HEK293 (cell line): ENCODE measurements around the gene PIM2.

Experiments
- FEZF1 ChIP-seq: fragments of 450-650 bp; formaldehyde crosslinking; IDR thresholded peaks from 2 replicates; pipeline ENCODE4 v1.5.1; 2016; ENCODE audit warnings: missing biosample characterization, missing genetic modification characterization
- GLIS1 ChIP-seq: fragments of 450-650 bp; formaldehyde crosslinking; IDR thresholded peaks from 2 replicates; pipeline ENCODE4 v1.5.1; 2016; ENCODE audit warnings: missing biosample characterization, missing genetic modification characterization
- KLF1 ChIP-seq: fragments of 450-650 bp; formaldehyde crosslinking; IDR thresholded peaks from 2 replicates; pipeline ENCODE4 v1.5.1; 2016; ENCODE audit warnings: missing biosample characterization, missing genetic modification characterization
- MYNN ChIP-seq: fragments of 450-650 bp; formaldehyde crosslinking; IDR thresholded peaks from 2 replicates; pipeline ENCODE4 v1.5.1; 2016; ENCODE audit warnings: missing biosample characterization, missing genetic modification characterization, borderline replicate concordance
- OVOL3 ChIP-seq: fragments of 450-650 bp; formaldehyde crosslinking; IDR thresholded peaks from 2 replicates; pipeline ENCODE4 v1.5.1; 2016; ENCODE audit warnings: missing biosample characterization, missing genetic modification characterization
- SP2 ChIP-seq: fragments of 450-650 bp; formaldehyde crosslinking; IDR thresholded peaks from 2 replicates; pipeline ENCODE4 v1.5.1; 2016; ENCODE audit warnings: missing biosample characterization, missing genetic modification characterization
- ZBTB8A ChIP-seq: fragments of 450-650 bp; formaldehyde crosslinking; IDR thresholded peaks from 2 replicates; pipeline ENCODE4 v1.5.1; 2016; ENCODE audit warnings: missing biosample characterization, missing genetic modification characterization
- ZEB2 ChIP-seq: fragments of 450-650 bp; formaldehyde crosslinking; IDR thresholded peaks from 2 replicates; pipeline ENCODE4 v1.5.1; 2016; ENCODE audit warnings: missing biosample characterization, missing genetic modification characterization
- ZFP3 ChIP-seq: fragments of 450-650 bp; formaldehyde crosslinking; IDR thresholded peaks from 2 replicates; pipeline ENCODE4 v1.5.1; 2016; ENCODE audit warnings: low read depth, missing biosample characterization, missing genetic modification characterization
- ZFP41 ChIP-seq: fragments of 450-650 bp; formaldehyde crosslinking; IDR thresholded peaks from 2 replicates; pipeline ENCODE4 v1.5.1; 2016; ENCODE audit warnings: missing biosample characterization, missing genetic modification characterization, borderline replicate concordance
- ZNF10 ChIP-seq: fragments of 450-650 bp; formaldehyde crosslinking; IDR thresholded peaks from 2 replicates; pipeline ENCODE4 v1.5.1; 2017; ENCODE audit warnings: missing biosample characterization, missing genetic modification characterization
- ZNF169 ChIP-seq: fragments of 450-650 bp; formaldehyde crosslinking; IDR thresholded peaks from 2 replicates; pipeline ENCODE4 v1.5.1; 2016; ENCODE audit warnings: missing biosample characterization, missing genetic modification characterization
- ZNF2 ChIP-seq: fragments of 450-650 bp; formaldehyde crosslinking; IDR thresholded peaks from 2 replicates; pipeline ENCODE4 v1.5.1; 2016; ENCODE audit warnings: missing biosample characterization, missing genetic modification characterization
- ZNF530 ChIP-seq: fragments of 450-650 bp; formaldehyde crosslinking; IDR thresholded peaks from 2 replicates; pipeline ENCODE4 v1.5.1; 2016; ENCODE audit warnings: low read depth, missing biosample characterization, missing genetic modification characterization
- ZNF544 ChIP-seq: fragments of 450-650 bp; formaldehyde crosslinking; IDR thresholded peaks from 2 replicates; pipeline ENCODE4 v1.5.0; 2017; ENCODE audit warnings: missing biosample characterization, missing genetic modification characterization
- ZNF549 ChIP-seq: fragments of 450-650 bp; IDR thresholded peaks from 2 replicates; pipeline ENCODE4 v1.5.1; 2018; ENCODE audit warnings: missing biosample characterization, missing genetic modification characterization, mild to moderate bottlenecking, inconsistent platforms, moderate library complexity
- ZNF626 ChIP-seq: fragments of 450-650 bp; sonication (Bioruptor Pico); formaldehyde crosslinking; IDR thresholded peaks from 2 replicates; pipeline ENCODE4 v1.5.1; 2018; ENCODE audit warnings: missing biosample characterization, missing genetic modification characterization, inconsistent platforms
- ZNF677 ChIP-seq: fragments of 450-650 bp; IDR thresholded peaks from 2 replicates; pipeline ENCODE4 v1.5.0; 2018; ENCODE audit warnings: missing biosample characterization, mild to moderate bottlenecking, missing genetic modification characterization, moderate library complexity
- ZNF76 ChIP-seq: fragments of 450-650 bp; formaldehyde crosslinking; IDR thresholded peaks from 2 replicates; pipeline ENCODE4; 2016; ENCODE audit warnings: low read depth, missing biosample characterization, missing genetic modification characterization, borderline replicate concordance
- ZNF777 ChIP-seq: fragments of 450-650 bp; formaldehyde crosslinking; IDR thresholded peaks from 2 replicates; pipeline ENCODE4 v1.5.1; 2017; ENCODE audit warnings: missing biosample characterization, missing genetic modification characterization, borderline replicate concordance
- ZNF830 ChIP-seq: fragments of 450-650 bp; IDR thresholded peaks from 2 replicates; pipeline ENCODE4 v1.5.0; 2018; ENCODE audit warnings: missing biosample characterization, missing genetic modification characterization, low read depth, mild to moderate bottlenecking, moderate library complexity
- ZSCAN16 ChIP-seq: fragments of 450-650 bp; formaldehyde crosslinking; IDR thresholded peaks from 2 replicates; pipeline ENCODE4 v1.5.1; 2016; ENCODE audit warnings: missing biosample characterization, missing genetic modification characterization
- ZXDB ChIP-seq: fragments of 450-650 bp; formaldehyde crosslinking; IDR thresholded peaks from 2 replicates; pipeline ENCODE4 v1.5.1; 2016; ENCODE audit warnings: missing biosample characterization, missing genetic modification characterization
- TF ChIP-seq, protein P1 (sequence below): fragments of 450-650 bp; formaldehyde crosslinking; IDR thresholded peaks from 2 replicates; pipeline ENCODE4 v1.5.1; 2017; ENCODE audit warnings: missing biosample characterization, missing genetic modification characterization
- TF ChIP-seq, protein P2 (sequence below): fragments of 450-650 bp; formaldehyde crosslinking; IDR thresholded peaks from 2 replicates; pipeline ENCODE4 v1.5.1; 2017; ENCODE audit warnings: missing biosample characterization, missing genetic modification characterization
- TF ChIP-seq, protein P3 (sequence below): fragments of 450-650 bp; formaldehyde crosslinking; IDR thresholded peaks from 2 replicates; pipeline ENCODE4 v1.5.1; 2016; ENCODE audit warnings: missing biosample characterization, missing genetic modification characterization
- TF ChIP-seq, protein P4 (sequence below): fragments of 450-650 bp; formaldehyde crosslinking; IDR thresholded peaks from 2 replicates; pipeline ENCODE4 v1.5.1; 2016; ENCODE audit warnings: missing biosample characterization, missing genetic modification characterization, borderline replicate concordance
- TF ChIP-seq, protein P5 (sequence below): fragments of 450-650 bp; formaldehyde crosslinking; IDR thresholded peaks from 2 replicates; pipeline ENCODE4 v1.5.1; 2016; ENCODE audit warnings: missing biosample characterization, missing genetic modification characterization
- TF ChIP-seq, protein P6 (sequence below): fragments of 450-650 bp; formaldehyde crosslinking; IDR thresholded peaks from 2 replicates; pipeline ENCODE4 v1.5.1; 2016; ENCODE audit warnings: missing biosample characterization, missing genetic modification characterization

The PIM2 gene

DNA sequence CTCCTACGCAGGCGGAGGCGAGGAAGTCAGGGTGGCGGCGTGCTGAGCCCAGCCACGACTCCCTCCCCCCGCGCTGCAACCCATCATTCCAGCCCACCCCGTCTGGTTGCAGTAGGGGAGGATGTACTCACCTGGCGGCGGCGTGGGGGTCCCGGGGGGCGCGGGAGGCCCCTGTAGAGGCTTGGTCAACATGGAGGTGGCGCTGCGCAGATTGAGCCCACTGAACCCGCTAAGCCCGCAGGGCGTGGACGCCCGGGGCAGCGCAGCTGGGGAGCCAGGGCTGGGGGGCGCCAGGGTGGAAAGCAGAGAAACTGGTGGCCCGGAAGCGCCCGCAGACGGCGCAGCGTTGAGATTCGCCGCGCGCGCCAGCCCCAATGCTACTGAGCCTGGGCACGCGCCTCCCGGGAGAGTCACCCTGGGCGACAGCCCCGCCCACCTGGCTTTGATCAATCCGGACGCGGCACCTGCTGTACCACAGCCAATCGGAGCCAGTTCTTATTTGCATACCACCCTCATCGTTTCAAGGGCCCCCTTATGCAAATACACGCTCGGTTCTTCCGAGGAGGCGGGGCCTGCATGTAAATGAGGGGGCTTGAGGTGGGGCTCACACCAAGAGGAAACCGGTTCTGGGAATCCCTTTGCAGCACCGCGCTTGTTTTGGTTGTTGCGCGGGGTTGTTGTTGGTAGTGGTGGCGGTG is at the start of gene PIM2 (continued):
- TF ChIP-seq, protein P1, sequence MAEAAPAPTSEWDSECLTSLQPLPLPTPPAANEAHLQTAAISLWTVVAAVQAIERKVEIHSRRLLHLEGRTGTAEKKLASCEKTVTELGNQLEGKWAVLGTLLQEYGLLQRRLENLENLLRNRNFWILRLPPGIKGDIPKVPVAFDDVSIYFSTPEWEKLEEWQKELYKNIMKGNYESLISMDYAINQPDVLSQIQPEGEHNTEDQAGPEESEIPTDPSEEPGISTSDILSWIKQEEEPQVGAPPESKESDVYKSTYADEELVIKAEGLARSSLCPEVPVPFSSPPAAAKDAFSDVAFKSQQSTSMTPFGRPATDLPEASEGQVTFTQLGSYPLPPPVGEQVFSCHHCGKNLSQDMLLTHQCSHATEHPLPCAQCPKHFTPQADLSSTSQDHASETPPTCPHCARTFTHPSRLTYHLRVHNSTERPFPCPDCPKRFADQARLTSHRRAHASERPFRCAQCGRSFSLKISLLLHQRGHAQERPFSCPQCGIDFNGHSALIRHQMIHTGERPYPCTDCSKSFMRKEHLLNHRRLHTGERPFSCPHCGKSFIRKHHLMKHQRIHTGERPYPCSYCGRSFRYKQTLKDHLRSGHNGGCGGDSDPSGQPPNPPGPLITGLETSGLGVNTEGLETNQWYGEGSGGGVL = peak; percentile 38; the same call in 1 of the 2 replicates
- TF ChIP-seq FEZF1 (tag by site-specific recombination) (no peak), ZNF549 (tag by site-specific recombination) (no peak), ZNF530 (tag by site-specific recombination) (no peak), ZFP3 (tag by site-specific recombination) (no peak), ZXDB (tag by site-specific recombination) (0 out of 2 replicates have a peak, but pooled peaks have one; percentile 46), SP2 (tag by site-specific recombination) (peak; percentile 72), ZNF777 (no peak), ZNF544 (tag by site-specific recombination) (no peak), ZNF677 (tag by site-specific recombination) (no peak), ZFP41 (no peak), ZBTB8A (tag by site-specific recombination) (peak; percentile 87), ZNF169 (tag by site-specific recombination) (no peak), GLIS1 (tag by site-specific recombination) (peak; percentile 88), ZEB2 (tag by site-specific recombination) (peak; percentile 84), ZNF830 (tag by site-specific recombination) (no peak), ZNF626 (tag by site-specific recombination) (no peak), MYNN (tag by site-specific recombination) (no peak), ZNF76 (tag by site-specific recombination) (no peak), OVOL3 (tag by site-specific recombination) (0 out of 2 replicates have a peak, but pooled peaks have one; percentile 26), ZSCAN16 (tag by site-specific recombination) (peak; percentile 92), ZNF10 (tag by site-specific recombination) (no peak), KLF1 (no peak), ZNF2 (tag by site-specific recombination) (peak; percentile 39; the same call in 1 of the 2 replicates)
- TF ChIP-seq, protein P2, sequence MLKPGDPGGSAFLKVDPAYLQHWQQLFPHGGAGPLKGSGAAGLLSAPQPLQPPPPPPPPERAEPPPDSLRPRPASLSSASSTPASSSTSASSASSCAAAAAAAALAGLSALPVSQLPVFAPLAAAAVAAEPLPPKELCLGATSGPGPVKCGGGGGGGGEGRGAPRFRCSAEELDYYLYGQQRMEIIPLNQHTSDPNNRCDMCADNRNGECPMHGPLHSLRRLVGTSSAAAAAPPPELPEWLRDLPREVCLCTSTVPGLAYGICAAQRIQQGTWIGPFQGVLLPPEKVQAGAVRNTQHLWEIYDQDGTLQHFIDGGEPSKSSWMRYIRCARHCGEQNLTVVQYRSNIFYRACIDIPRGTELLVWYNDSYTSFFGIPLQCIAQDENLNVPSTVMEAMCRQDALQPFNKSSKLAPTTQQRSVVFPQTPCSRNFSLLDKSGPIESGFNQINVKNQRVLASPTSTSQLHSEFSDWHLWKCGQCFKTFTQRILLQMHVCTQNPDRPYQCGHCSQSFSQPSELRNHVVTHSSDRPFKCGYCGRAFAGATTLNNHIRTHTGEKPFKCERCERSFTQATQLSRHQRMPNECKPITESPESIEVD = no peak
- TF ChIP-seq, protein P3, sequence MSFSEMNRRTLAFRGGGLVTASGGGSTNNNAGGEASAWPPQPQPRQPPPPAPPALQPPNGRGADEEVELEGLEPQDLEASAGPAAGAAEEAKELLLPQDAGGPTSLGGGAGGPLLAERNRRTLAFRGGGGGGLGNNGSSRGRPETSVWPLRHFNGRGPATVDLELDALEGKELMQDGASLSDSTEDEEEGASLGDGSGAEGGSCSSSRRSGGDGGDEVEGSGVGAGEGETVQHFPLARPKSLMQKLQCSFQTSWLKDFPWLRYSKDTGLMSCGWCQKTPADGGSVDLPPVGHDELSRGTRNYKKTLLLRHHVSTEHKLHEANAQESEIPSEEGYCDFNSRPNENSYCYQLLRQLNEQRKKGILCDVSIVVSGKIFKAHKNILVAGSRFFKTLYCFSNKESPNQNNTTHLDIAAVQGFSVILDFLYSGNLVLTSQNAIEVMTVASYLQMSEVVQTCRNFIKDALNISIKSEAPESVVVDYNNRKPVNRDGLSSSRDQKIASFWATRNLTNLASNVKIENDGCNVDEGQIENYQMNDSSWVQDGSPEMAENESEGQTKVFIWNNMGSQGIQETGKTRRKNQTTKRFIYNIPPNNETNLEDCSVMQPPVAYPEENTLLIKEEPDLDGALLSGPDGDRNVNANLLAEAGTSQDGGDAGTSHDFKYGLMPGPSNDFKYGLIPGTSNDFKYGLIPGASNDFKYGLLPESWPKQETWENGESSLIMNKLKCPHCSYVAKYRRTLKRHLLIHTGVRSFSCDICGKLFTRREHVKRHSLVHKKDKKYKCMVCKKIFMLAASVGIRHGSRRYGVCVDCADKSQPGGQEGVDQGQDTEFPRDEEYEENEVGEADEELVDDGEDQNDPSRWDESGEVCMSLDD (tag by site-specific recombination) = peak; percentile 82
- TF ChIP-seq, protein P4, sequence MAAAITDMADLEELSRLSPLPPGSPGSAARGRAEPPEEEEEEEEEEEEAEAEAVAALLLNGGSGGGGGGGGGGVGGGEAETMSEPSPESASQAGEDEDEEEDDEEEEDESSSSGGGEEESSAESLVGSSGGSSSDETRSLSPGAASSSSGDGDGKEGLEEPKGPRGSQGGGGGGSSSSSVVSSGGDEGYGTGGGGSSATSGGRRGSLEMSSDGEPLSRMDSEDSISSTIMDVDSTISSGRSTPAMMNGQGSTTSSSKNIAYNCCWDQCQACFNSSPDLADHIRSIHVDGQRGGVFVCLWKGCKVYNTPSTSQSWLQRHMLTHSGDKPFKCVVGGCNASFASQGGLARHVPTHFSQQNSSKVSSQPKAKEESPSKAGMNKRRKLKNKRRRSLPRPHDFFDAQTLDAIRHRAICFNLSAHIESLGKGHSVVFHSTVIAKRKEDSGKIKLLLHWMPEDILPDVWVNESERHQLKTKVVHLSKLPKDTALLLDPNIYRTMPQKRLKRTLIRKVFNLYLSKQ (tag by site-specific recombination) = no peak
- TF ChIP-seq, protein P5, sequence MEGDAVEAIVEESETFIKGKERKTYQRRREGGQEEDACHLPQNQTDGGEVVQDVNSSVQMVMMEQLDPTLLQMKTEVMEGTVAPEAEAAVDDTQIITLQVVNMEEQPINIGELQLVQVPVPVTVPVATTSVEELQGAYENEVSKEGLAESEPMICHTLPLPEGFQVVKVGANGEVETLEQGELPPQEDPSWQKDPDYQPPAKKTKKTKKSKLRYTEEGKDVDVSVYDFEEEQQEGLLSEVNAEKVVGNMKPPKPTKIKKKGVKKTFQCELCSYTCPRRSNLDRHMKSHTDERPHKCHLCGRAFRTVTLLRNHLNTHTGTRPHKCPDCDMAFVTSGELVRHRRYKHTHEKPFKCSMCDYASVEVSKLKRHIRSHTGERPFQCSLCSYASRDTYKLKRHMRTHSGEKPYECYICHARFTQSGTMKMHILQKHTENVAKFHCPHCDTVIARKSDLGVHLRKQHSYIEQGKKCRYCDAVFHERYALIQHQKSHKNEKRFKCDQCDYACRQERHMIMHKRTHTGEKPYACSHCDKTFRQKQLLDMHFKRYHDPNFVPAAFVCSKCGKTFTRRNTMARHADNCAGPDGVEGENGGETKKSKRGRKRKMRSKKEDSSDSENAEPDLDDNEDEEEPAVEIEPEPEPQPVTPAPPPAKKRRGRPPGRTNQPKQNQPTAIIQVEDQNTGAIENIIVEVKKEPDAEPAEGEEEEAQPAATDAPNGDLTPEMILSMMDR (tag by site-specific recombination) = peak; percentile 76
- TF ChIP-seq, protein P6, sequence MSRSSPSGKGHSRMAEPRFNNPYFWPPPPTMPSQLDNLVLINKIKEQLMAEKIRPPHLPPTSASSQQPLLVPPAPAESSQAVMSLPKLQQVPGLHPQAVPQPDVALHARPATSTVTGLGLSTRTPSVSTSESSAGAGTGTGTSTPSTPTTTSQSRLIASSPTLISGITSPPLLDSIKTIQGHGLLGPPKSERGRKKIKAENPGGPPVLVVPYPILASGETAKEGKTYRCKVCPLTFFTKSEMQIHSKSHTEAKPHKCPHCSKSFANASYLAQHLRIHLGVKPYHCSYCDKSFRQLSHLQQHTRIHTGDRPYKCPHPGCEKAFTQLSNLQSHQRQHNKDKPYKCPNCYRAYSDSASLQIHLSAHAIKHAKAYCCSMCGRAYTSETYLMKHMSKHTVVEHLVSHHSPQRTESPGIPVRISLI (tag by site-specific recombination) = no peak
